GOT3 (cell line): ENCODE measurements around the gene RASSF5.

Source experiments
- DNase-seq: peaks from one replicate; lab custom pipeline; 2025; ENCODE audit warnings: mixed read lengths; lab: John Stamatoyannopoulos, UW

The RASSF5 gene

GRCh38 chr1:206635080-206635977, 128.0 kb downstream of the RASSF5 start, which contains the start of gene DYRK3:
Gene DYRK3 (plus strand): TSS chr1:206635536. CDS start chr1:206635704, 168 bp downstream.
- peak; percentile 85 for DNase-seq

GRCh38 chr1:206635978-206636345, 128.6 kb downstream of the RASSF5 start:
- DNase-seq: no peak

- DNase-seq: no peak
Observed at GRCh38 chr1:206636671-206637070, 129.3 kb downstream of the RASSF5 start.

- no peak for DNase-seq
Observed at GRCh38 chr1:206637605-206638004, 130.3 kb downstream of the RASSF5 start.
